ENCODE results near the gene AKAIN1. TPM values are rescaled to one million over a fixed set of nuclear protein-coding genes. Genes with fewer than 3 reads are reported as not detected.

The AKAIN1 gene, protein sequence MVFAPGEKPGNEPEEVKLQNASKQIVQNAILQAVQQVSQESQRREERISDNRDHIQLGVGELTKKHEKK
- not detected for polyA plus RNA-seq (2013, experiment 1 of 4)
- polyA plus RNA-seq (2013, experiment 2 of 4) = not detected
- not detected for polyA plus RNA-seq (2013, experiment 3 of 4)
- not detected for polyA plus RNA-seq (2013, experiment 4 of 4)

GRCh38 chr18:5197032-5197434 lies at the start of gene AKAIN1:
AKAIN1 (minus strand) TSS chr18:5197257; CDS start chr18:5197053, 204 bp downstream.
- Histone ChIP-seq H3K9me3 (ENCODE audit: control insufficient read depth, low read length) (no peaks in the 10 kb centered on the region), H3K27ac (ENCODE audit: insufficient read depth, low read depth, low read length, poor library complexity, severe bottlenecking) (no peak within 1 kb of the TSS), H3K36me3 (ENCODE audit: control insufficient read depth, insufficient read depth, low read length) (no peaks in the 10 kb centered on the region), H3K27me3 (ENCODE audit: control insufficient read depth, insufficient read depth, low read length, poor library complexity, severe bottlenecking) (peaks cover 70% of the 10 kb centered on the region), H3K4me3 (ENCODE audit: insufficient read depth, low read depth, low read length) (peak within 1 kb of the TSS; percentile 27), H3K4me1 (ENCODE audit: control insufficient read depth, insufficient read depth, low read length) (peaks cover 13% of the 10 kb centered on the region)
- WGBS, 2 experiments = 1% methylated on average over 37 of the region's 37 CpGs

DNA sequence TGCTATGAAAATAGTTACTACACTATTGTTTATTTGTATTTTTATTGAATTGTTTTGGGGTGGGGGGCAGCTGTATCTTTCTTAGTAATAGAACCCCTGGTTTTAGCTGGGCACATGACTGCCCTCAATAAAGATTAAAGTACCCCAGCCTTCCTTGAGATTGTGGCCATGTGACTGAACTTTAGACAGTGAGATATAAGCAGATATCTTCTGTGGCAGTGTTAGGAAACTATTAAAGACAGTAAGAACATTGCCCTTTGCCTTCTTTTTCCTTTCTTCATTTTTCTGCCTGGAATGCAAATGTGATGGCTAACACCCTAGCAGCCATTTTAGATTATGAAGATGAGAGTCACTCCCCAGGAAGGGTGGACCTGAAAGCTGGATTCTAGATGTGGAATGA lies 47.9 kb upstream of the AKAIN1 start:
- Histone ChIP-seq H3K9me3 (ENCODE audit: control insufficient read depth, low read length) (no peaks in the 10 kb centered on the region), H3K27ac (ENCODE audit: insufficient read depth, low read depth, low read length, poor library complexity, severe bottlenecking) (no peak overlapping the region), H3K4me3 (ENCODE audit: insufficient read depth, low read depth, low read length) (no peak overlapping the region), H3K27me3 (ENCODE audit: control insufficient read depth, insufficient read depth, low read length, poor library complexity, severe bottlenecking) (no peaks in the 10 kb centered on the region), H3K36me3 (ENCODE audit: control insufficient read depth, insufficient read depth, low read length) (no peaks in the 10 kb centered on the region), H3K4me1 (ENCODE audit: control insufficient read depth, insufficient read depth, low read length) (no peaks in the 10 kb centered on the region)

- H3K27ac ChIP-seq (ENCODE audit: insufficient read depth, low read depth, low read length, poor library complexity, severe bottlenecking) = no peak overlapping the region
- H3K4me1 ChIP-seq (ENCODE audit: control insufficient read depth, insufficient read depth, low read length) = peaks cover 3% of the 10 kb centered on the region
- H3K9me3 ChIP-seq (ENCODE audit: control insufficient read depth, low read length) = no peaks in the 10 kb centered on the region
- H3K4me3 ChIP-seq (ENCODE audit: insufficient read depth, low read depth, low read length) = peak overlapping the region; percentile 76
- H3K36me3 ChIP-seq (ENCODE audit: control insufficient read depth, insufficient read depth, low read length) = no peaks in the 10 kb centered on the region
- H3K27me3 ChIP-seq (ENCODE audit: control insufficient read depth, insufficient read depth, low read length, poor library complexity, severe bottlenecking) = no peaks in the 10 kb centered on the region
- 84 to 92% methylated on average over 3 to 4 of the region's 4 CpGs for WGBS, 2 experiments
These were observed 42.4 kb upstream of the AKAIN1 start for GRCh38 chr18:5239447-5239846.

- Histone ChIP-seq H3K4me3 (ENCODE audit: insufficient read depth, low read depth, low read length) (peak overlapping the region; percentile 76), H3K36me3 (ENCODE audit: control insufficient read depth, insufficient read depth, low read length) (no peaks in the 10 kb centered on the region), H3K4me1 (ENCODE audit: control insufficient read depth, insufficient read depth, low read length) (peaks cover 3% of the 10 kb centered on the region), H3K9me3 (ENCODE audit: control insufficient read depth, low read length) (no peaks in the 10 kb centered on the region), H3K27ac (ENCODE audit: insufficient read depth, low read depth, low read length, poor library complexity, severe bottlenecking) (peak overlapping the region; percentile 97), H3K27me3 (ENCODE audit: control insufficient read depth, insufficient read depth, low read length, poor library complexity, severe bottlenecking) (no peaks in the 10 kb centered on the region)
- 2 to 3% methylated on average over 39 of the region's 39 CpGs for whole genome bisulfite sequencing, 2 experiments
These were observed 41.4 kb upstream of the AKAIN1 start for GRCh38 chr18:5238371-5238976.

DNA sequence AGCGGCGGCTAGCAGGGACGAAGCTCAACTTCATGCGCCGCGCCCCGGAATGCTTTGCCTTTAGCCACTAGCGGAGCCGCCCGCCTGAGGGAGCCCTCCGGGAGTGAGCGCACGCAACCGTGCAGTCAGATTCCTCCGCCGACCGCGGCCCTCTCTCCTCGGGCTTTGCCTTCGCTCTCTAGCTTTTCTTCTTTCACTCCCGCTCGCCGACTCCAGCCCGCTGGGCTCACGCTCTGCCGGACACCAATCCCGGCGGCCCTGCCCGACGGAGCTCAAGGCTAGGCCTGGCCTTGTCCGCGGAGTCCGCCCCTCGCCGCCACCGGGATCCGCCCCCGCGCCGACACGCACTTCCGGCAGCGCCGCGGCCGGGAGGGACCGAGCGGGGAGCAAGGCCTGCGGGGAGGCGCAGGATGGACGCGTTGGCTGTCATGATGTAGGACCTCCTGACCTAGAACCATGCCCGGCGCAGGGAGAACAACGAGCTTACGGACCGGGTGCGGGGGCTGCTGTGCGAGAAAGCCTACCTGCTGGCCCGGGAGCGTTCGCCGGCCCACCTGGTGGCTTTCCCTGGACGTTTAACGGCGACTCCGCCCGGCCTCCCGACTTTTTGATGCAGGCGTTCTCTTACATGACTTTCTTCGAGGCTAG lies 40.8 kb upstream of the AKAIN1 start:
- Histone ChIP-seq H3K36me3 (ENCODE audit: control insufficient read depth, insufficient read depth, low read length) (no peaks in the 10 kb centered on the region), H3K4me3 (ENCODE audit: insufficient read depth, low read depth, low read length) (peak overlapping the region; percentile 76), H3K4me1 (ENCODE audit: control insufficient read depth, insufficient read depth, low read length) (peaks cover 3% of the 10 kb centered on the region), H3K9me3 (ENCODE audit: control insufficient read depth, low read length) (no peaks in the 10 kb centered on the region), H3K27ac (ENCODE audit: insufficient read depth, low read depth, low read length, poor library complexity, severe bottlenecking) (peak overlapping the region; percentile 97), H3K27me3 (ENCODE audit: control insufficient read depth, insufficient read depth, low read length, poor library complexity, severe bottlenecking) (no peaks in the 10 kb centered on the region)
- WGBS, 2 experiments = 0% methylated on average over 71 of the region's 71 CpGs

DNA sequence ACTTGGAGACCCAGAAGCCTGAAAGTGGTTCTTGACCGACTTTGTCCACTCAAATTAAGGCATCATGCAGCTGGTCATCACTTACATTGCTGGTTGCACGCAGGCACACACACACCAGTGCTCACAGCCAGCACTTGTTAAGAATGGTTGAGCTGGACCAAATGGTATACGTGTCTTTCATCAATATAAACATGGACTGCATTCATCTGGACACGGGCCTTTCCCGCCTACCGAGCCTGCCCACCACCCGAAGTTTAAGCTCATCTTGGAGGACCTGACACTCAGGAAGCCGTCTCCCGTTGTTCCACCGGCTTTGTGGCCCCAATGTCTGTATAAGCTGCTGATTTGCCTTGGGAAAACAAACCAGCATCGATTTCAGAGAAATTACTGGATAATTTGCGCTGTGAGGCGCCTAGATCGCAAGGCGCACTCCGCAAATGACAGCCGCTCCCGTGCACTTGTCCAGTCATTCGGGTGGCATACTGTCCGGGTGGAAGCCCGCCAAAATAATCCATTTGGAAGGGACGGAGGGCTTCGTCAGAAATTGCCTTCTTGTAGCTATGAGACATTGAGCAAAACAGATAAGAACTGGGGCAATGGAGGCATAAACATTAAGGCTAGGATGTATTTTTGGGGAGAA lies 40.1 kb upstream of the AKAIN1 start:
- WGBS, 2 experiments = 7% methylated on average over 23 of the region's 23 CpGs
- peaks cover 3% of the 10 kb centered on the region for H3K4me1 ChIP-seq (ENCODE audit: control insufficient read depth, insufficient read depth, low read length)
- H3K4me3 ChIP-seq (ENCODE audit: insufficient read depth, low read depth, low read length) = peak overlapping the region; percentile 76
- no peaks in the 10 kb centered on the region for H3K27me3 ChIP-seq (ENCODE audit: control insufficient read depth, insufficient read depth, low read length, poor library complexity, severe bottlenecking)
- H3K27ac ChIP-seq (ENCODE audit: insufficient read depth, low read depth, low read length, poor library complexity, severe bottlenecking) = peak overlapping the region; percentile 97
- H3K9me3 ChIP-seq (ENCODE audit: control insufficient read depth, low read length) = no peaks in the 10 kb centered on the region
- H3K36me3 ChIP-seq (ENCODE audit: control insufficient read depth, insufficient read depth, low read length) = no peaks in the 10 kb centered on the region

GRCh38 chr18:5214583-5215351 lies 17.7 kb upstream of the AKAIN1 start:
- no peak overlapping the region for H3K4me3 ChIP-seq (ENCODE audit: insufficient read depth, low read depth, low read length)
- no peaks in the 10 kb centered on the region for H3K36me3 ChIP-seq (ENCODE audit: control insufficient read depth, insufficient read depth, low read length)
- no peak overlapping the region for H3K27ac ChIP-seq (ENCODE audit: insufficient read depth, low read depth, low read length, poor library complexity, severe bottlenecking)
- H3K9me3 ChIP-seq (ENCODE audit: control insufficient read depth, low read length) = no peaks in the 10 kb centered on the region
- WGBS, 2 experiments = 86 to 89% methylated on average over 3 of the region's 3 CpGs
- no peaks in the 10 kb centered on the region for H3K27me3 ChIP-seq (ENCODE audit: control insufficient read depth, insufficient read depth, low read length, poor library complexity, severe bottlenecking)
- no peaks in the 10 kb centered on the region for H3K4me1 ChIP-seq (ENCODE audit: control insufficient read depth, insufficient read depth, low read length)

DNA sequence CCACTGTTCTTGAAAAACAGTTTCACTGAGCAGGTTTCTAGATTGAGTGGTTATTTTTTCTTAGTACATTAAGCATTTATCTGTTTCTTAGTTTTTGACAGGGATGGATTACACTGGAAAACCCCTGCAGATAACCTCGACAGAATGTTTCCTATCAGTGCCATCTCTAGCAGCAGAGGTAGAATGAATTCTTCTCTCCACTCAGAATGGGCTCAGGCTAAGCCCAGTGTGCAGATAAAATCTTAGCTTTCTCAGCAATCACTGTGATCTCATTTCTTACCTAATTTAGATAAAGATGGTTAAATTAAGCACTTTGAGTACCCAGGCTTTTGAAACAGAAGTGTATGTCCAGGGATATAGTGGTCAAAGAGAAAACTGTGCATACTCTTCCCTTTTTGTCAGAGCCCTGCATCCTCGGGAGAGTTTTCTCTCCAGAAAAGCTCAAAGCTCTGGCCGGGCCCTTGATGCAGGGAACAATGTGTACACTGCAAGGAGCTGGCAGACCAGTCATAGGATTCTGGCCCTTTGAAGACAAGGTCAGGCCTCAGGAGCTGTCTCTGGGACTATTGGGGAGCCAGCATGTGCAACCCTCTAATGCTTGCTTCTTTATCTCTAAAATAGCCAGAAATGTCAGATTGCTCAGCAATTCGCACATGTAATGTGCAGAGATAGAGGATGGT lies 10.6 kb upstream of the AKAIN1 start:
- Histone ChIP-seq H3K4me1 (ENCODE audit: control insufficient read depth, insufficient read depth, low read length) (no peaks in the 10 kb centered on the region), H3K27me3 (ENCODE audit: control insufficient read depth, insufficient read depth, low read length, poor library complexity, severe bottlenecking) (no peaks in the 10 kb centered on the region), H3K27ac (ENCODE audit: insufficient read depth, low read depth, low read length, poor library complexity, severe bottlenecking) (no peak overlapping the region), H3K4me3 (ENCODE audit: insufficient read depth, low read depth, low read length) (no peak overlapping the region), H3K9me3 (ENCODE audit: control insufficient read depth, low read length) (no peaks in the 10 kb centered on the region), H3K36me3 (ENCODE audit: control insufficient read depth, insufficient read depth, low read length) (no peaks in the 10 kb centered on the region)
- WGBS, 2 experiments = 54 to 66% methylated on average over 4 of the region's 4 CpGs

DNA sequence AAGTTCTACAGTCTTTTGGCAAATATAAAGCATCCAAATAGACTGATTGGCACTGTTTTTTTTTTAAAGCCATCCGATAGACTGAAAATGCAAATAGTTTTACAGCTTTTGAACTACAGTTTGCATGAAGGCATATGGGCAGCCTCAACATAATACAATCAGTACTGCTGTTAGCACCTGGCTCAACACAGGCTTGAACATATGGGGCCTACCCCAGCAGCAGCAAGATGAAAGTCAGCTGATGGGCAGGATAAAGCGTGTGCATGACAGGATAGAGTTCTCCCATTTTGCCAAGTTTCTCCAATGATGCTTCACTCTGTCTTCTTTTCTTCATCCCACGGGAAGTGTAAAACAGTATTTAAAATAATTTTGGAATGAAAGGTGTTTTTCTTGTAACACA lies 1.3 kb upstream of the AKAIN1 start:
- H3K27me3 ChIP-seq (ENCODE audit: control insufficient read depth, insufficient read depth, low read length, poor library complexity, severe bottlenecking) = peaks cover 65% of the 10 kb centered on the region
- WGBS, 2 experiments = 88 to 96% methylated on average over 2 to 3 of the region's 3 CpGs
- no peaks in the 10 kb centered on the region for H3K9me3 ChIP-seq (ENCODE audit: control insufficient read depth, low read length)
- no peak overlapping the region for H3K4me3 ChIP-seq (ENCODE audit: insufficient read depth, low read depth, low read length)
- H3K4me1 ChIP-seq (ENCODE audit: control insufficient read depth, insufficient read depth, low read length) = peaks cover 13% of the 10 kb centered on the region
- no peaks in the 10 kb centered on the region for H3K36me3 ChIP-seq (ENCODE audit: control insufficient read depth, insufficient read depth, low read length)
- H3K27ac ChIP-seq (ENCODE audit: insufficient read depth, low read depth, low read length, poor library complexity, severe bottlenecking) = no peak overlapping the region

Measured in ectodermal cell (in vitro differentiated cells).